GM23338 (cell line): Measurements from ENCODE around the gene GLYATL1B. TPM values are rescaled to one million over a fixed set of nuclear protein-coding genes. Genes with fewer than 3 reads are reported as not detected.

Experiments used
- ATAC-seq: fragments of 200-7000 bp; cut with Tn5 transposase; 3 replicates; pipeline ENCODE4 v1.9.1; 2020
- DNase-seq: peaks from one replicate; pipeline ENCODE4 v3.0.0-alpha.2; 2015; ENCODE audit warnings: low spot score
- H2AFZ ChIP-seq: fragments of 200-600 bp; sonication (generic); 2 replicates; pipeline ENCODE4 v1.8.0; 2016; ENCODE audit warnings: antibody characterized with exemption, mild to moderate bottlenecking, moderate library complexity
- H3F3A ChIP-seq: fragments of 200-600 bp; sonication (generic); replicated peaks from 2 replicates; pipeline ENCODE4 v1.8.0; 2017; ENCODE audit warnings: antibody characterized with exemption, mixed run types, low read depth
- H3K27ac ChIP-seq: fragments of 200-600 bp; sonication (generic); 2 replicates; pipeline ENCODE4 v1.6.1; 2016; ENCODE audit warnings: low read depth
- H3K27me3 ChIP-seq: fragments of 200-600 bp; sonication (generic); 2 replicates; pipeline ENCODE4 v1.8.0; 2016; ENCODE audit warnings: mild to moderate bottlenecking, mixed run types, moderate library complexity; ENCODE audit not compliant: insufficient read depth
- H3K36me3 ChIP-seq: fragments of 200-600 bp; sonication (generic); 2 replicates; pipeline ENCODE4 v1.8.0; 2016; ENCODE audit warnings: mild to moderate bottlenecking; ENCODE audit not compliant: insufficient read depth
- H3K4me1 ChIP-seq: fragments of 200-600 bp; sonication (generic); 2 replicates; pipeline ENCODE4 v1.8.0; 2016; ENCODE audit warnings: mild to moderate bottlenecking, moderate library complexity; ENCODE audit not compliant: insufficient read depth
- H3K4me2 ChIP-seq: fragments of 200-600 bp; sonication (generic); 2 replicates; pipeline ENCODE4 v1.7.1; 2017; ENCODE audit warnings: mixed run types
- H3K4me3 ChIP-seq: fragments of 200-600 bp; sonication (generic); 2 replicates; pipeline ENCODE4 v1.6.1; 2016; ENCODE audit warnings: mixed run types
- H3K79me2 ChIP-seq: fragments of 200-600 bp; sonication (generic); replicated peaks from 2 replicates; pipeline ENCODE4 v1.8.0; 2017; ENCODE audit warnings: mild to moderate bottlenecking; ENCODE audit not compliant: insufficient read depth
- H3K9me2 ChIP-seq: fragments of 200-600 bp; sonication (generic); 2 replicates; pipeline ENCODE4 v1.8.0; 2017; ENCODE audit not compliant: insufficient read depth
- H4K20me1 ChIP-seq: fragments of 200-600 bp; sonication (generic); replicated peaks from 2 replicates; pipeline ENCODE4 v1.8.0; 2017; ENCODE audit warnings: mild to moderate bottlenecking; ENCODE audit not compliant: insufficient read depth
- H3K27ac Mint-ChIP-seq: 2 replicates; pipeline ENCODE4 v1.8.0; 2020; ENCODE audit warnings: inconsistent platforms, mild to moderate bottlenecking, moderate library complexity, mixed read lengths
- H3K27me3 Mint-ChIP-seq: 3 replicates; pipeline ENCODE4 v1.8.0; 2022; ENCODE audit warnings: low read depth, mild to moderate bottlenecking, moderate library complexity, mixed read lengths, inconsistent platforms; ENCODE audit not compliant: insufficient read depth, poor library complexity
- H3K36me3 Mint-ChIP-seq: 3 replicates; pipeline ENCODE4 v1.8.0; 2021; ENCODE audit warnings: low read depth, mild to moderate bottlenecking, inconsistent platforms, moderate library complexity, mixed read lengths
- H3K4me1 Mint-ChIP-seq: 3 replicates; pipeline ENCODE4 v1.8.0; 2020; ENCODE audit warnings: mild to moderate bottlenecking, inconsistent platforms, mixed read lengths
- H3K4me3 Mint-ChIP-seq: 3 replicates; pipeline ENCODE4 v1.8.0; 2021; ENCODE audit warnings: moderate library complexity, mild to moderate bottlenecking, inconsistent platforms, mixed read lengths
- H3K9me3 Mint-ChIP-seq: 3 replicates; pipeline ENCODE4 v1.8.0; 2020; ENCODE audit warnings: moderate library complexity, mild to moderate bottlenecking, inconsistent platforms, mixed read lengths
- CREB1 ChIP-seq: fragments of 250-450 bp; sonication (Bioruptor Pico); IDR thresholded peaks from 2 replicates; pipeline ENCODE4 v1.5.0; 2020; ENCODE audit warnings: low read depth, mild to moderate bottlenecking, moderate library complexity
- CTCF ChIP-seq, 2 experiments: fragments of 200-600 bp in 1 of 2; sonication (generic) in 1 of 2; conservative IDR thresholded peaks; 2 replicates each; pipeline versions ENCODE4 v1.5.1 to v1.6.1; 2016 to 2017; ENCODE audit warnings: antibody characterized with exemption in 2 of 2, low read depth in 2 of 2, mild to moderate bottlenecking in 2 of 2, moderate library complexity in 1 of 2
- ETS1 ChIP-seq: IDR thresholded peaks from 2 replicates; pipeline ENCODE4 v1.6.1; 2016; ENCODE audit warnings: antibody characterized with exemption
- EZH2 ChIP-seq: fragments of 200-600 bp; sonication (generic); IDR thresholded peaks from one replicate; pipeline ENCODE4 v1.8.0; 2017; ENCODE audit warnings: antibody characterized with exemption, mild to moderate bottlenecking, low read depth; ENCODE audit not compliant: unreplicated experiment
- EZH2phosphoT487 ChIP-seq: fragments of 200-600 bp; sonication (generic); IDR thresholded peaks from one replicate; pipeline ENCODE4 v1.8.1; 2018; ENCODE audit warnings: antibody characterized with exemption; ENCODE audit not compliant: unreplicated experiment
- JUNB ChIP-seq: IDR thresholded peaks from one replicate; pipeline ENCODE4 v1.6.1; 2016; ENCODE audit warnings: antibody characterized with exemption; ENCODE audit not compliant: unreplicated experiment
- NANOG ChIP-seq: IDR thresholded peaks from 2 replicates; pipeline ENCODE4 v1.6.1; 2016; ENCODE audit warnings: antibody characterized with exemption, borderline replicate concordance
- ZNF114 ChIP-seq: fragments of 250-450 bp; sonication (Bioruptor Pico); IDR thresholded peaks from 2 replicates; pipeline ENCODE4 v1.5.0; 2020; ENCODE audit warnings: mild to moderate bottlenecking, moderate library complexity
- ZNF331 ChIP-seq: fragments of 250-450 bp; sonication (Bioruptor Pico); IDR thresholded peaks from 2 replicates; pipeline ENCODE4 v1.5.0; 2020; ENCODE audit warnings: low read depth, mild to moderate bottlenecking, moderate library complexity
- polyA plus RNA-seq: library from polyadenylated mRNA; unstranded; fragments of >200 nt; fragmentation: Nextera tagmentation; extraction: Ambion mirVana; gene quantifications from 2 replicates; pipeline ENCODE4 v1.2.1, GENCODE V29; 2016
- total RNA-seq: library from RNA; depleted of rRNA; stranded (reverse); fragments of >200 nt; shearing (Covaris generic); gene quantifications from 2 replicates; pipeline ENCODE4 v1.2.3, GENCODE V29; 2014
- TF ChIP-seq, protein P1 (sequence below): fragments of 250-450 bp; sonication (Bioruptor Pico); IDR thresholded peaks from 2 replicates; pipeline ENCODE4 v1.5.0; 2020; ENCODE audit warnings: mild to moderate bottlenecking, moderate library complexity

Gene GLYATL1B
- total and polyA plus RNA-seq, 2 experiments from 2014 or later, result 0.27 to 0.90 TPM

GRCh38 chr11:59115553-59115952 lies 29.4 kb downstream of the GLYATL1B start (continued):
- TF ChIP-seq EZH2phosphoT487, result no peak
- TF ChIP-seq JUNB, result no peak
- TF ChIP-seq, protein P1, sequence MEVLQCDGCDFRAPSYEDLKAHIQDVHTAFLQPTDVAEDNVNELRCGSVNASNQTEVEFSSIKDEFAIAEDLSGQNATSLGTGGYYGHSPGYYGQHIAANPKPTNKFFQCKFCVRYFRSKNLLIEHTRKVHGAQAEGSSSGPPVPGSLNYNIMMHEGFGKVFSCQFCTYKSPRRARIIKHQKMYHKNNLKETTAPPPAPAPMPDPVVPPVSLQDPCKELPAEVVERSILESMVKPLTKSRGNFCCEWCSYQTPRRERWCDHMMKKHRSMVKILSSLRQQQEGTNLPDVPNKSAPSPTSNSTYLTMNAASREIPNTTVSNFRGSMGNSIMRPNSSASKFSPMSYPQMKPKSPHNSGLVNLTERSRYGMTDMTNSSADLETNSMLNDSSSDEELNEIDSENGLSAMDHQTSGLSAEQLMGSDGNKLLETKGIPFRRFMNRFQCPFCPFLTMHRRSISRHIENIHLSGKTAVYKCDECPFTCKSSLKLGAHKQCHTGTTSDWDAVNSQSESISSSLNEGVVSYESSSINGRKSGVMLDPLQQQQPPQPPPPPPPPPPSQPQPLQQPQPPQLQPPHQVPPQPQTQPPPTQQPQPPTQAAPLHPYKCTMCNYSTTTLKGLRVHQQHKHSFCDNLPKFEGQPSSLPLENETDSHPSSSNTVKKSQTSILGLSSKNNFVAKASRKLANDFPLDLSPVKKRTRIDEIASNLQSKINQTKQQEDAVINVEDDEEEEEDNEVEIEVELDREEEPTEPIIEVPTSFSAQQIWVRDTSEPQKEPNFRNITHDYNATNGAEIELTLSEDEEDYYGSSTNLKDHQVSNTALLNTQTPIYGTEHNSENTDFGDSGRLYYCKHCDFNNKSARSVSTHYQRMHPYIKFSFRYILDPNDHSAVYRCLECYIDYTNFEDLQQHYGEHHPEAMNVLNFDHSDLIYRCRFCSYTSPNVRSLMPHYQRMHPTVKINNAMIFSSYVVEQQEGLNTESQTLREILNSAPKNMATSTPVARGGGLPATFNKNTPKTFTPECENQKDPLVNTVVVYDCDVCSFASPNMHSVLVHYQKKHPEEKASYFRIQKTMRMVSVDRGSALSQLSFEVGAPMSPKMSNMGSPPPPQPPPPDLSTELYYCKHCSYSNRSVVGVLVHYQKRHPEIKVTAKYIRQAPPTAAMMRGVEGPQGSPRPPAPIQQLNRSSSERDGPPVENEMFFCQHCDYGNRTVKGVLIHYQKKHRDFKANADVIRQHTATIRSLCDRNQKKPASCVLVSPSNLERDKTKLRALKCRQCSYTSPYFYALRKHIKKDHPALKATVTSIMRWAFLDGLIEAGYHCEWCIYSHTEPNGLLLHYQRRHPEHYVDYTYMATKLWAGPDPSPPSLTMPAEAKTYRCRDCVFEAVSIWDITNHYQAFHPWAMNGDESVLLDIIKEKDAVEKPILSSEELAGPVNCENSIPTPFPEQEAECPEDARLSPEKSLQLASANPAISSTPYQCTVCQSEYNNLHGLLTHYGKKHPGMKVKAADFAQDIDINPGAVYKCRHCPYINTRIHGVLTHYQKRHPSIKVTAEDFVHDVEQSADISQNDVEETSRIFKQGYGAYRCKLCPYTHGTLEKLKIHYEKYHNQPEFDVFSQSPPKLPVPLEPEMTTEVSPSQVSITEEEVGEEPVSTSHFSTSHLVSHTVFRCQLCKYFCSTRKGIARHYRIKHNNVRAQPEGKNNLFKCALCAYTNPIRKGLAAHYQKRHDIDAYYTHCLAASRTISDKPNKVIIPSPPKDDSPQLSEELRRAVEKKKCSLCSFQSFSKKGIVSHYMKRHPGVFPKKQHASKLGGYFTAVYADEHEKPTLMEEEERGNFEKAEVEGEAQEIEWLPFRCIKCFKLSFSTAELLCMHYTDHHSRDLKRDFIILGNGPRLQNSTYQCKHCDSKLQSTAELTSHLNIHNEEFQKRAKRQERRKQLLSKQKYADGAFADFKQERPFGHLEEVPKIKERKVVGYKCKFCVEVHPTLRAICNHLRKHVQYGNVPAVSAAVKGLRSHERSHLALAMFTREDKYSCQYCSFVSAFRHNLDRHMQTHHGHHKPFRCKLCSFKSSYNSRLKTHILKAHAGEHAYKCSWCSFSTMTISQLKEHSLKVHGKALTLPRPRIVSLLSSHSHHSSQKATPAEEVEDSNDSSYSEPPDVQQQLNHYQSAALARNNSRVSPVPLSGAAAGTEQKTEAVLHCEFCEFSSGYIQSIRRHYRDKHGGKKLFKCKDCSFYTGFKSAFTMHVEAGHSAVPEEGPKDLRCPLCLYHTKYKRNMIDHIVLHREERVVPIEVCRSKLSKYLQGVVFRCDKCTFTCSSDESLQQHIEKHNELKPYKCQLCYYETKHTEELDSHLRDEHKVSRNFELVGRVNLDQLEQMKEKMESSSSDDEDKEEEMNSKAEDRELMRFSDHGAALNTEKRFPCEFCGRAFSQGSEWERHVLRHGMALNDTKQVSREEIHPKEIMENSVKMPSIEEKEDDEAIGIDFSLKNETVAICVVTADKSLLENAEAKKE (CRISPR knock-in tag), result no peak

GRCh38 chr11:59117774-59118173 lies 31.7 kb downstream of the GLYATL1B start:
- no peak for ATAC-seq
- H3K9me3 Mint-ChIP-seq, result peaks cover 46% of the 10 kb centered on the region
- no peak overlapping the region for H3K4me3 Mint-ChIP-seq
- Histone ChIP-seq H3K4me3 (no peak overlapping the region), H3K4me2 (no peak overlapping the region), H3K27ac (no peak overlapping the region), H4K20me1 (no peaks in the 10 kb centered on the region), H3K4me1 (no peaks in the 10 kb centered on the region), H3K36me3 (peaks cover 21% of the 10 kb centered on the region), H3K9me2 (peaks cover 7% of the 10 kb centered on the region; the same call in 1 of the 2 replicates), H2AFZ (no peak overlapping the region), H3K79me2 (no peaks in the 10 kb centered on the region), H3F3A (no peaks in the 10 kb centered on the region), H3K27me3 (no peaks in the 10 kb centered on the region)
- DNase-seq, result no peak
- no peak overlapping the region for H3K27ac Mint-ChIP-seq
- no peaks in the 10 kb centered on the region for H3K27me3 Mint-ChIP-seq
- H3K4me1 Mint-ChIP-seq, result no peaks in the 10 kb centered on the region
- H3K36me3 Mint-ChIP-seq, result peaks cover 93% of the 10 kb centered on the region
- no peak for TF ChIP-seq EZH2
- TF ChIP-seq CTCF (conservative IDR thresholded peaks at IDR 0.05; ENCODE audit: low read depth in 2 of 2), result no peak
- no peak for TF ChIP-seq ETS1
- TF ChIP-seq NANOG, result no peak
- no peak for TF ChIP-seq ZNF114 (CRISPR knock-in tag)
- TF ChIP-seq CREB1, result no peak
- TF ChIP-seq ZNF331 (CRISPR knock-in tag), result no peak
